Left ventricle myocardium inferior (tissue), 1 donor: ENCODE measurements around the gene NXNL2. TPM values are rescaled to one million over a fixed set of nuclear protein-coding genes. Genes with fewer than 3 reads are reported as not detected.

Source experiments
- DNase-seq: peaks from one replicate; pipeline ENCODE4 v3.0.0-alpha.2; 2020
- H3K27ac ChIP-seq: fragments of 200-600 bp; replicated peaks from 2 replicates; pipeline ENCODE4 v1.8.0; 2021
- H3K27me3 ChIP-seq: fragments of 200-600 bp; 2 replicates; pipeline ENCODE4 v1.8.0; 2021; ENCODE audit warnings: low read depth
- H3K36me3 ChIP-seq: fragments of 200-600 bp; 2 replicates; pipeline ENCODE4 v1.8.0; 2021
- H3K4me1 ChIP-seq: fragments of 200-600 bp; 2 replicates; pipeline ENCODE4 v1.8.0; 2021
- H3K4me3 ChIP-seq: fragments of 200-600 bp; 2 replicates; pipeline ENCODE4 v1.8.0; 2021; ENCODE audit warnings: mild to moderate bottlenecking, moderate library complexity
- H3K9me3 ChIP-seq: fragments of 200-600 bp; replicated peaks from 2 replicates; pipeline ENCODE4 v1.8.0; 2021
- intact Hi-C: fragments of 100-400 bp; cut with micrococcal nuclease; formaldehyde crosslinking; loops from one replicate; pipeline ENCODE4 v1.11.0; 2022
- total RNA-seq: library from RNA; stranded (reverse); fragmentation: NEBNext Ultra II Directional; extraction: Animal tissue kit (Norgen Biotek cat#: 25700); gene quantifications from one replicate; pipeline ENCODE4 v1.2.1, GENCODE V29; 2021
- TF ChIP-seq, protein P1 (sequence below): fragments of 200-600 bp; IDR thresholded peaks from 2 replicates; pipeline ENCODE4 v1.8.0; 2021; ENCODE audit warnings: antibody characterized with exemption, mild to moderate bottlenecking, borderline replicate concordance
- donor health status: DM: no; HTN: yes; CAD: no; lungs with severe emphysema.

Gene NXNL2
- total RNA-seq, 1 donor from 2014 or later, result 0.30 TPM

DNA sequence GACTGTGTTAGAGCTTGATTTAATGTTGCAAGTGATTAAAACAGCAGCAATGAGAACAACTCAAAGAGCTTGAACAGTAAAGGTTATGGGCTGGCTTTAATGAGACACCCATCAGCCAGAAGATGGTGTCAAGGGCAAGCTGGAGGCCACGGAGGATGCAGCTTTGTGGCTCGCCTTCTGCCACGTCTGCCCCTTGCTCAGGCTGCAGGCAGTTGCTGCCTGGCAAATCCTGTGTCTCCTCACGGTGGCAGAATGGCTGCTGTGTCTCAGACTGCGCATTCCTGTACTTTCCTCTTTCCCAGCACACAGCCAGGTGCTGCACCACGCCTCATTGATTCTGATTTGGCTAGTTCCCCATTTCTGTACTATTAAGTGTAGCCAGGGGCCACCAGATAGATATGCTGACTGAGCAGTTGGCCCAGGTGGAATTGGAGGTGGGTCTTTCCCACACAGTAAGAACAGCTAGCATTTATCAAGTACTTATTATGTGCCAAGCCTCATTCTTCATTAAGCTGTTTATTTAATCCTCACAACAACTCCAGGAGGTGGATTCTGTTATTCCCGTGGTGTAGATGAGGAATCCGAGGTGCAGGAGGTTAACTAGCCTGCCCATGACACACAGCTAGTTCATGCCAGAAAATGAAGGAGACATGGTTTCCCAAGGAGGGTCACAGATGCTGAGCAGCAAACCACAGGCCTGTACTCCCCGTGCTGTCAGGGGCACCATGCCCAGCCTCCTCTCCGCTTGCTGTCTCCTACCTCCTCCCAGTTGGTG lies 3.5 kb downstream of the NXNL2 start:
- H3K4me1 ChIP-seq, result peaks cover 19% of the 10 kb centered on the region
- TF ChIP-seq, protein P1, sequence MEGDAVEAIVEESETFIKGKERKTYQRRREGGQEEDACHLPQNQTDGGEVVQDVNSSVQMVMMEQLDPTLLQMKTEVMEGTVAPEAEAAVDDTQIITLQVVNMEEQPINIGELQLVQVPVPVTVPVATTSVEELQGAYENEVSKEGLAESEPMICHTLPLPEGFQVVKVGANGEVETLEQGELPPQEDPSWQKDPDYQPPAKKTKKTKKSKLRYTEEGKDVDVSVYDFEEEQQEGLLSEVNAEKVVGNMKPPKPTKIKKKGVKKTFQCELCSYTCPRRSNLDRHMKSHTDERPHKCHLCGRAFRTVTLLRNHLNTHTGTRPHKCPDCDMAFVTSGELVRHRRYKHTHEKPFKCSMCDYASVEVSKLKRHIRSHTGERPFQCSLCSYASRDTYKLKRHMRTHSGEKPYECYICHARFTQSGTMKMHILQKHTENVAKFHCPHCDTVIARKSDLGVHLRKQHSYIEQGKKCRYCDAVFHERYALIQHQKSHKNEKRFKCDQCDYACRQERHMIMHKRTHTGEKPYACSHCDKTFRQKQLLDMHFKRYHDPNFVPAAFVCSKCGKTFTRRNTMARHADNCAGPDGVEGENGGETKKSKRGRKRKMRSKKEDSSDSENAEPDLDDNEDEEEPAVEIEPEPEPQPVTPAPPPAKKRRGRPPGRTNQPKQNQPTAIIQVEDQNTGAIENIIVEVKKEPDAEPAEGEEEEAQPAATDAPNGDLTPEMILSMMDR, result no peak
- H3K9me3 ChIP-seq, result no peaks in the 10 kb centered on the region
- DNase-seq, result no peak
- intact Hi-C loops, result no loop called here
- H3K4me3 ChIP-seq, result no peak overlapping the region
- H3K27ac ChIP-seq, result no peak overlapping the region
- H3K27me3 ChIP-seq, result peaks cover 77% of the 10 kb centered on the region
- no peaks in the 10 kb centered on the region for H3K36me3 ChIP-seq

DNA sequence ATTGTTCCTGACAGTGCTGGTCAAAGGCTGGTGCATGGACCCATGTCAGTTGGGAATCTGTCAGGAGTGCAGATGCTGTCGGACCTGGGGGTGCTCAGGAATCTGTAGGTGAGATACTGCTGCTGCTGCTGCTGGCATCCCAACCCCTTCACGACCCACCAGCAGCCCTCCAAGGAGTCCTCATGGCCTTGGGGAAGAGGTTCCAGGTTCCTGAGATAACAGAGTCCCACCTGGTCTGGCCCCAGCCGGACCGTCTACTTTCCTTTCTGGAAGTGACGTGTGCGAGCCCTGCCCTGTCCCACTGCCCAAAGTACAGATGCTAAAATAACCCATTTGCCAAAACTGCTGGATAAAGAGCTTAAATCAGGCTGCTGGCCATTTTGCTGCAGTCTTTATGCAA lies 4.3 kb downstream of the NXNL2 start:
- Histone ChIP-seq H3K4me3 (no peak overlapping the region), H3K9me3 (no peaks in the 10 kb centered on the region), H3K27me3 (peaks cover 83% of the 10 kb centered on the region), H3K36me3 (no peaks in the 10 kb centered on the region), H3K27ac (no peak overlapping the region), H3K4me1 (peaks cover 15% of the 10 kb centered on the region)
- no peak for DNase-seq
- intact Hi-C loops, result no loop called here
- TF ChIP-seq, protein P1, result no peak

DNA sequence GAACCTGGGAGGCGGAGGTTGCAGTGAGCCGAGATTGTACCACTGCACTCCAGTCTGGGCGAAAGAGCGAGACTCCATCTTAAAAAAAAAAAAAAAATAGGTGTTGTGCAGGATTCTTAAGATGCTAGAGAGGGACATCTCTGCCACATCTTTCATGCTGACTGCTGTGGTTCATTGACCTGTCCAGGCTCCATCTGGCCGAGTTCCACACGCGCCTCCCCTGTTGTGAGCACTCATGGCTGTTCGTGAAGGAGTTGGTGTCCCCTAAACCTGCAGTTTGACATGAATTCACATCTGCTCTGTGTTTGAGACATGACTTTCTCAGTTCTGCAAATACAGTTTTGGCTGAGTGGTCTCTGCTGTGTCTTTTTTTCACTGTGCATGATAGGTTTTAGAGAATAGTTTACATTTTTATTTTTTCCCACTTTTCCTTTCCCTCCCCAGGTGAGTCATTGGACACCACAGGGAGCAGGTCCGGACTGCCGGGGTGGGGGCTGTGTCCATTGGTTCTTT lies 5.3 kb downstream of the NXNL2 start:
- TF ChIP-seq, protein P1, result no peak
- Histone ChIP-seq H3K9me3 (no peaks in the 10 kb centered on the region), H3K4me1 (peaks cover 10% of the 10 kb centered on the region), H3K4me3 (no peak overlapping the region), H3K27me3 (peaks cover 87% of the 10 kb centered on the region), H3K36me3 (no peaks in the 10 kb centered on the region), H3K27ac (no peak overlapping the region)
- DNase-seq, result no peak
- intact Hi-C loops, result no loop called here

DNA sequence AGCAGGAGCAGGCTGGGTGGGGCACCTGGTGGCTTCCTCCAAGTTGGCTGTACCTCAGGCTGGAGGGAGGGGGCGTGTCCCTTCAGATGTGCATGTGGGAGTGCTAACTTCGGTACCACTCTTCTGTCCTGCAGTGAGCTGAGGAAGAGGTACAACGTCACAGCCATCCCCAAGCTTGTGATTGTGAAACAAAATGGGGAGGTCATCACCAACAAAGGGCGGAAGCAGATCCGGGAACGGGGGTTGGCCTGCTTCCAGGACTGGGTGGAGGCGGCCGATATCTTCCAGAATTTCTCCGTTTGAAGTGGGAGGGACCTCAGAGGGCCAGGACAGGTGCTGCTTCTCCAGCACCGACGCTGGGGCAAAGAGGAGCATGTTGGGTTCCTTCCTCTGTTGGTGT lies 9.3 kb downstream of the NXNL2 start:
- Histone ChIP-seq H3K4me3 (no peak overlapping the region), H3K9me3 (peaks cover 7% of the 10 kb centered on the region), H3K4me1 (no peaks in the 10 kb centered on the region), H3K27ac (no peak overlapping the region), H3K36me3 (no peaks in the 10 kb centered on the region), H3K27me3 (peaks cover 57% of the 10 kb centered on the region)
- TF ChIP-seq, protein P1, result no peak
- intact Hi-C loops, result no loop called here
- no peak for DNase-seq

DNA sequence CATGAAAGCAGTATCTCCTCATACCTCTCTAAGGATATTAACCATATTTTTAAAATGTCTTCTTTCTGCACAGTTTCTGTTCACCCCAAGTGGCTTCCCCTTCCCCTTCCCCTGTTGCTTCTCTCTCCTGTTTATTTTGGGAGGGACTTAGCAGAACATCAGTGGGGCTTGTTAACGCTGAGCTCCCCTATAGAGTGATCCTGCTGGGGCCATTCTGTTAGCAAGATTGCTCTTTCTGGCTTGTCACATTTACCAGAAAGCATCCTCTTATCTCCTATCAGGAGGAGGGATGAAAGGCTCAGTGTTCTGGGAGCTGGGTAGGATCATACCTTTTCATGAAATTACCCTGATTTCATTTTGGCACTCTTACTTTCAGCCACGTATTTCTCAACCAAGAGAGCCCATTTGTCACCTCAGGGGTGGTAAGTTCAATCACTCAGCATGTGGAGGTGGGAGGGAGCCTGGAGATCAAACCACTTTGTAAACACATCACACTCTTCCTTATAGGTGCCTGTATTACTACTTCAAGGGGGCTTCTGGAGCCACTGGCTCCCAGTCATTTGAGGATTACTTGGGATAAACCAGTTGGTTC lies 16.7 kb downstream of the NXNL2 start:
- no peak for DNase-seq
- intact Hi-C loops, result no loop called here

More for the DNA sequence above, 16.7 kb downstream of the NXNL2 start:
- H3K27ac ChIP-seq, result no peak overlapping the region
- peaks cover 10% of the 10 kb centered on the region for H3K9me3 ChIP-seq
- H3K27me3 ChIP-seq, result peaks cover 22% of the 10 kb centered on the region
- TF ChIP-seq, protein P1, result no peak
- H3K36me3 ChIP-seq, result no peaks in the 10 kb centered on the region
- no peak overlapping the region for H3K4me3 ChIP-seq
- H3K4me1 ChIP-seq, result no peaks in the 10 kb centered on the region
